SKM-1 treated with dmso at 0.1 percent for 144 hours (cell line): Measurements from ENCODE around the gene CARHSP1.
"Not testable (repeated sequence)": the region's sequence is repeated elsewhere in the genome, so short reads cannot be mapped to it uniquely, and the experiment has no call there.

Experiments used
- DNase-seq: peaks from one replicate; lab custom pipeline; 2025; ENCODE audit not compliant: unreplicated experiment; lab: John Stamatoyannopoulos, UW

The CARHSP1 gene

GRCh38 chr16:8831871-8832716 is 36.7 kb downstream of the CARHSP1 start:
- DNase-seq: no peak

- no peak for DNase-seq
Measured at GRCh38 chr16:8831450-8831849, 37.4 kb downstream of the CARHSP1 start.

DNA sequence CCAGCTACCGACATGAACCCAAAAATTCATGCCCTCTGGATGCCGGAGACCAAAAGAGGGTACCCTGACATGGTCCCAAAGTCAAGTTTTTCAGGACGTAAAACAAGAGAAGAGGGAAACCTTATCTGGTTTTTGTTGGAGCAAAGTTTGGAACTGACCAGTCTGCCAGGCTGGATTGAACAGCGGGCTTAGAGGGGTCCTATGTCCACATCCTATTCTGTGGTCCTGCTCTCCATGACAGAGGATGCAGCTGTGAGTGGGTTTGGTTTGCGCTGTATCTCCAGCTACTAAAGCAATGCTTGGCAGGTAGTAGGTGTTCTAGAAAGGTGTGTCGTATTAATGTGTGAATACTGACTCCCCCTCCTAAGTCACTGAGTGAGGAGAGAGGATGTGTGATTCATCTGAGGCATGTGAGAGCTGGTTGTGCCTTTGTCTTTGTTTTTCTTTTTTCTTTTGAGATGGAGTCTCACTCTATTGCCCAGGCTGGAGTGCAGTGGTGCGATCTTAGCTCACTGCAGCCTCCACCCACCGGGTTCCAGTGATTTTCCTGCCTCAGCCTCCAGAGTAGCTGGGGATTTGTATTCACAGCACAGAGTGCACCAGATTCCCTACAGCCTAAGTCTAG is 40.2 kb downstream of the CARHSP1 start:
- DNase-seq: no peak

- no peak for DNase-seq
Measured at GRCh38 chr16:8826278-8826879, 42.4 kb downstream of the CARHSP1 start.

GRCh38 chr16:8822403-8822802 is 46.4 kb downstream of the CARHSP1 start:
- no peak for DNase-seq

DNA sequence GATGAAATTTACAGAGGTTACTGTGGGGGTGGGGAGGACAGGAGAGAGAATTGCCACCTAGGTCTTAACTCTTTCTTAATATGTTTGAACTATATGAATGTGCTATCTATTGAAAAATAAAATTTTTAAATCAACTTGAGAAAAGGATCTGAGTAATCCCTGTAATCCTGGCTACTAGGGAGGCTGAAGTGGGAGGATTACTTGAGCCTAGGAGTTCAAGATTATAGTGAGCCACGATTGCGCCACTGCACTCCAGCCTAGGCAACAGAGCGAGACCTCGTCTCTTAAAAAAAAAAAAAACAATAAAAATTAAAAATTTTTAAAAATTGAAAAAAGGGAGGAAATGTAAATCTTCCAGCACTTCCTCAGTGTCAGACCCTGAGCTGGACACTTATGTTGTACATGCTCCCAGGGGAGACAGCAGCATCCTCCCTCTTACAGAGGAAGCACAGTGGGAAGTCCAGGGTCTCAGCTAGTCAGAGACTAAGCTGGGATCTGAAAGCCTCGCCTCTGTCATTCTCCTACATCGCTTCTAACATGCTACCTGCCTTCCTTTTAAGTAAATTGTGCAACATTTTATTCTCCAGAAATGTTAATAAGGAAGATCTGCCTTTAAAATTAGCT is 49.3 kb downstream of the CARHSP1 start:
- no peak for DNase-seq

- no peak for DNase-seq
Measured at GRCh38 chr16:8818504-8819270, 50.1 kb downstream of the CARHSP1 start.

GRCh38 chr16:8816967-8817655 is 51.7 kb downstream of the CARHSP1 start:
- DNase-seq: no peak

DNA sequence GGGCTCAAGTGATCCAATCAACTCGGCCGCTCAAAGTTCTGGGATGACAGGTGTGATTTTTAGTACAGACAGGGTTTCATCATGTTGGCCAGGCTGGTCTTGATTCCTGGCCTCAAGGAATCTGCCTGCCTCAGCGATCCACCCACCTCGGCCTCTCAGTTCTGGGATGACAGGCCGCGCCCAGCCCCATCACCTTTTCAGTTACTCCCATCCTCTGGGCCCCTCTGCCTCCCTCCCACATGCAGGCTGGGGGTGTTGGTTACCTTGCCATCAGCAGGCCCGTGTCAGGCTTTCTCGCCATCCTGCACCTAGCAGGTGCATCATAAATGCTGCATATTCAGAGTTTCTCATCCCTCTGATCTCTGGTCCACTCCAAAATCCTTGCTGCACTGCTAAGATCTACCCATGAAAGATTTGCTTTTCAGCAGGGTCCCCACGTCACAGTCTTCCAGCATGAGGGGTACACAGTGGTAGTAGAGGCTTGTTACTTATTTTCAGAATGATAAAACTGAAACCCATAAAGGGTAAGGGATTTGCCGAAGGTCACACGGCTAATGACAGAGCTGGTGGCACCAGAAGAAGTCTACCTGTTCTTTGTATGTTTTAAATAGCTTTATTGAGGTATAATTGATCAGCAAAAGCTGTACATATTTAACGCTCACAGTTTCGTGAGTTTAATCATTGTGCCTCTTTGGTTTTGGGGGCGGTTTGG is 54.6 kb downstream of the CARHSP1 start:
- DNase-seq: no peak

DNA sequence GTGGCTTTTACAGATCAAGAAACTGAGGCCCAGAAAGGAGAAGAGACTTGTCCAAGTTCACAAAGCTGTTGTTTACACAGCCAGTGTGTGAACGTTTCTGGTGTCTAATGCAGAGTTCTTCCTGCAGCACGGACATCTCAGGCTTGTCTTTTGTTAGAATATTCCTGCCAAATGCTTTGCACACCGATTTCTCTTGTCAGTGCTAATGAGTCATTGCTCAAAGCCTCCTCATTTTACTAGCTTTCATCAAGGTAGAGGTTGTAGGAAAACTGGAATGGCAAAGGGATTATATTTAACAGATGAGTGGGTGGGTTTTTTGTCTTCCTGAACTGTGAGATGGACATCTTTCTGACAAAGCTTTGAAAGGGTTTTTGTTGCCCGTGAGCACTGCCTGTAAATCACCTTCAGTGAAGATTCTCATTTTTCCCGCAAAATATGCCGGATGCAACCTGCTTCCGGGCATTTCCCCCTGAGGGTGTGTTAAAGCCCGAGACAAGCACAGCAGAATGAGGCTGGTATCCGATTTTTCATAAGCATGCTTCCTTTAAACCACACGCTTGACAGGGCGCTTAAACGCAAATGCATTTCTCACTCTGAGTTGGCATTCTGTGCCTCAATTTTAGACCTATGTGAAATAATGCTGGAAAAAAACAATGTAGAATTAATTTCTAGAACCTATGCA is 56.5 kb downstream of the CARHSP1 start:
- DNase-seq: no peak

DNA sequence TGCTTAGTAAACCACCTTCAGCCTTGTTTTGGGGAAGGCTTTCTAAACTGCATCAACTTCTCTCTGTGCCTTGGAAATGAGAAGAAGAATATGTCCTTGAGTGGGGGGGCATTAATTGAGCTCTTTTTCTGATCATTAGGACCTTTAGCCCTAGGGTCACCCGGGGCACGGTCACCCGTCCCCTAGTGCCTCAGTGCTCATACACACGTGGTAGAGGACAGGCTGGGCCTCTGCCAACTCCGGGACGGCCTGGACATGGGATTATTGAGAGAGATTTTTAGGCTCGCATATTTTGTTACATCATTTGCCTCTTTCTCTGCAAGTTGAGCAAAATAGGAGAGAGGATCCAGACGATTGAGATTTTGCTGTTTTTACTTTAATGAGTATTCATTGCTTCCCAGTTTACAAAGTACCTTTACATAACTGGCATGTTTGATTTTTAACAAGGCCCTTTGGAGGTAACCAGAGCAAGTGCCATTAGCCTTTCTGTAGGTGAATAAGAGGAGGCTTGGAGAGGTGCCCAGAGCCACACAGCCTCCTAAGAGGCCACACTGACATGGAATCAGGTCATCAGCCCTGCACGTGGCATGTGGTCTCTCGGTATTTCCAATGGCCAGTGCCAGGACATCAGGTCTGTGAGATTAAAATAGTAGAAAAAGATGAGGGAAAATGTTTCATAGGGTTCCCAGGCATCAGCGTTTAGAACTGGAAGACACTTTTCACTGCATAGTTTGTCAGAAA is 60.0 kb downstream of the CARHSP1 start:
- DNase-seq: no peak

DNA sequence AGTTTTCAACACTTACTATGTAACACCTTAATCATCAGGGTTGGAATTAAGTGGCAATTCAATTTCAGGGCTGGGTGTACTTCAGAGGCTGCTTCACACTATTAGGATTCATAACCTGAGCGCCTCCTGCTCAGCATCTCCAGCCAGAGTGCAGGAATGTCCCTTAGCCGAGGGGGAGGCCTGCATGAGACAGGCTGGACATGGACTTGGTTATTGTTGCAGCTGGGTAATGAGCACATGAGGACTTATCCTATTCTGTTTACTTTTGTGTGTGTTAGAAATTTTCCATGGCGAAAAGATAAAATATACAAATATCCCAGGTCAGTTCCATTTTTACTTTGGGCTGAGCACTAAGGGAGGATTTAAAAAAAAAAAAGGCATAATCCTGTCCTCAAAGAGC is 60.8 kb downstream of the CARHSP1 start:
- no peak for DNase-seq

DNA sequence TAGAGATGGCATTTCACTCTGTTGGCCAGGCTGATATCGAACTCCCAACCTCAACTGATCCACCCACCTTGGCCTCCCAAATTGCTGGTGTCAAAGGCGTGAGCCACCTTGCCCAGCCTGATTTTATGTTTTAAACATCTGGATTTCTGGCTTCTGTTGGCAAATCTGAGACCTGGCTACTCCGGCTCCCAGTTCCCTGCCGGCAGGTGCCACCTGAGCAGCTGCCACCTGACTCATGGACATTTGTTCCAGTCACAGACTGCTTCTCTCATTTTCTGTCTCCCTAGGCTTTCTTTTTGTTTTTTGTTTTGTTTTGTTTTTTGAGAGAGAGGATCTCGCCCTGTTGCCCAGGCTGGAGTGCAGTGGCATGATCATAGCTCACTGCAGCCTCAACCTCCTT is 61.6 kb downstream of the CARHSP1 start:
- DNase-seq: no peak

DNA sequence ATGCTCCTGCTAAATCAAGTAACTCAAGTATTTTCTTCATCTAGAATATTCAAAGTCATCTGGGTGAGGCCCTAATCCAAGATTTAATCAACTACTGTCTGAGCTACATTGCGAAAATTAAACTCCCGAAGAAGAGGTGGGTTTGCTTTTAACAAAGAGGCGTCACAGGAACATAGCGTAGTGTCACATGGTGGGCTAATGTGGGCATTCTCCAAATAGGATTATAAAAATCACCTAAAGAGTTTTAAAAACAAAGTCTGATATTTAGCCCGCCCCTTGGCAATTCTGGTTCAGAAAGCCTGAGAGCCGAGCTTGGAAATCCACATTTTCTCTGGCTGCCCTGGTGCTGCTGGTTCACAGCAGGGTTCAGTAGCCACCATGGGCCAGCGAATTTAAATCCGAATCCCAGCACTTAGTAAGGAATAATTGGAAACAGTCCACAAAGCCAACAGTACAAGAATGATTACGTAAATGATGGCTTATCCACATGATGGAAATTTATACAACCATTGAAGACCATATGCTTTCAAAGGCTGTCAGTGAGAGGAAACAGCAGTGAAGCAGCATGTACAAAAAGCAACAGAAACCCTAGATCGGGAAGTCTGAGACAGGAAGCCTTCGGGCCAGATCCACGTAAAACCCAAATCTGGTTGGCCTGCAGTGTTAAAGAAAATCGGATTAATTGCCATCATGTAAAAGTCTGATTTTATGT is 62.4 kb downstream of the CARHSP1 start:
- DNase-seq: no peak

DNA sequence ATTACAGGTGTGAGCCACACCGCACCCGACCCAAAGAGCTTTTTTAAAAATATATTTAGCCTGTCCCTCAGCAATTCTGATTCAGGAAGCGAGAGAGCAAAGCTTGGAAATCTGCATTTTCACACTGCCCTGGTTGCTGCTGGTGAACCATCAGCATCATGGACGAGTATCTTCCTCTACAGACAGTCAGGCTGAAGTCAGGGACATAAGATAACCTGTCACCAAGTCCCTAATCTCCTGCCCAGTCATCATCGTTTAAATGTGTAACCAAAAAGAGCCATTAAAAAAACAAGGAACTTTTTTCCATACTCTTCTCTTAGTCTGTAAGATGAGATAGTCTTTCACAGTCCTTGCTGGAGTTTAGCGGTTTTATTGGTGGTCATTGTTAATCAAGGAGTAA is 64.5 kb downstream of the CARHSP1 start:
- no peak for DNase-seq

- not testable (repeated sequence) for DNase-seq
Measured at GRCh38 chr16:8803733-8804132, 65.1 kb downstream of the CARHSP1 start.
